HG02763 (cell line): ENCODE data around the gene GNB3.

Experiments
- ATAC-seq: cut with Tn5 transposase; IDR thresholded peaks from one replicate; pipeline ENCODE4 v1.9.1; 2021; ENCODE audit warnings: mild to moderate bottlenecking, moderate library complexity; ENCODE audit not compliant: unreplicated experiment

The GNB3 gene

DNA sequence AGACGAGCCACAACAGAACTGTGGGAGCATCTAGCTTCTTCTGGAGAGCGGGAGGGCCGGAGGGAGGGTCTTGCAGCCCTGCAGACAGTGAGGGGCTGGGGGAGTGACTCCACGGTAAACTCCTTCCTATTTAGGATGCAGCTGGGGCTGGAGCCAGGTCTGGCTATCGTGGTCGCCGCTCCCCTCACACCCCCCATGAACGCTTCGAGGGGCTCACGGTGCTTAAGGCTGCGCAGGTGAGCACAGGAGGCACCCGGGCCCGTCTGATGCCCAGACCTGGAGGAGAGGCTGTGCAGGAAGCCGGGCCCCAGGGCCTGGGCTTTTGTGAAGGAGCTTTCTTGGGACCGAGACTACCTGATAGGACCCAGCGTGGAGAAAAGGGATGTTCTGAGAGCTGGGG is 3.9 kb upstream of the GNB3 start:
- no peak for ATAC-seq

DNA sequence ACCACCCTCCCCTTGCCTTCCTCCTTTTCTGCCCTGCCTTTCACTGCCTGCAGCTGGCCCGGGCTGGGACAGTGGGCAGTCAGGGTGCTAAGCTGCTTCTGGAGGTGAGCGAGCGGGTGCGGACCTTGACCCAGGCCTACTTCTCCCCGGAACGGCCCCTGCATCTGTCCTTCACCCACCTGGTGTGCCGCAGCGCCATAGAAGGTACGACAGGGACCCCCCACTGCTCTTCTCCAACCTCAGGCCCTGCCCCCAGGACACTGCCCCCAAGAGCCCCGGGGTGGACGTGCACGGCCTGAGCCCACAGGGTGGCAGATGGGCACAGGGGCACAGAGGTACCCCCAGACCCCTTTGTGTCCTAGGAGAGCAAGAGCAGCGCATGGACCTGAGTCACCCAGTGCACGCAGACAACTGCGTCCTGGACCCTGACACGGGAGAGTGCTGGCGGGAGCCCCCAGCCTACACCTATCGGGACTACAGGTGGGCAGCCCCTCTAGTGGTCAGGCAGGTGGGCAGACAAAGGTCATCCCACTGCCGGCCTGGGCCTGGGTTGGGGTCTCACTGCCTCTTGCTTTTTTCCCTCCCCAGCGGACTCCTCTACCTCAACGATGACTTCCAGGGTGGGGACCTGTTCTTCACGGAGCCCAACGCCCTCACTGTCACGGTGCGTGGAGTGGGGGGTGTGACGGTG is 3.2 kb upstream of the GNB3 start:
- no peak for ATAC-seq

DNA sequence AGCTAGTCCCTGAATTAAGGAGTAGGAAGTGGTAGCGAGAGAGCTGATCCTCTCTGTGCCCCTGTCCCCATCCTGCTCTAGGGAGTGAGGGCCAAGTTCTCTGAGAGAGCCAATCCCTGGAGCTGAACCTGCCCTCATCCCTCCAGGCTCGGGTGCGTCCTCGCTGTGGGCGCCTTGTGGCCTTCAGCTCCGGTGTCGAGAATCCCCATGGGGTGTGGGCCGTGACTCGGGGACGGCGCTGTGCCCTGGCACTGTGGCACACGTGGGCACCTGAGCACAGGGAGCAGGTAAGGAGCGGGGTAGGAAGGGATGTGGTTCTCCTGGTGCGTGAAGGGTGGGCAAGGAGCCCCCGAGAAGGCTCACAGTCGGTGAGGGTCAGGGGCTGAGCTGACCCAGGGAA is 1.9 kb upstream of the GNB3 start:
- no peak for ATAC-seq

DNA sequence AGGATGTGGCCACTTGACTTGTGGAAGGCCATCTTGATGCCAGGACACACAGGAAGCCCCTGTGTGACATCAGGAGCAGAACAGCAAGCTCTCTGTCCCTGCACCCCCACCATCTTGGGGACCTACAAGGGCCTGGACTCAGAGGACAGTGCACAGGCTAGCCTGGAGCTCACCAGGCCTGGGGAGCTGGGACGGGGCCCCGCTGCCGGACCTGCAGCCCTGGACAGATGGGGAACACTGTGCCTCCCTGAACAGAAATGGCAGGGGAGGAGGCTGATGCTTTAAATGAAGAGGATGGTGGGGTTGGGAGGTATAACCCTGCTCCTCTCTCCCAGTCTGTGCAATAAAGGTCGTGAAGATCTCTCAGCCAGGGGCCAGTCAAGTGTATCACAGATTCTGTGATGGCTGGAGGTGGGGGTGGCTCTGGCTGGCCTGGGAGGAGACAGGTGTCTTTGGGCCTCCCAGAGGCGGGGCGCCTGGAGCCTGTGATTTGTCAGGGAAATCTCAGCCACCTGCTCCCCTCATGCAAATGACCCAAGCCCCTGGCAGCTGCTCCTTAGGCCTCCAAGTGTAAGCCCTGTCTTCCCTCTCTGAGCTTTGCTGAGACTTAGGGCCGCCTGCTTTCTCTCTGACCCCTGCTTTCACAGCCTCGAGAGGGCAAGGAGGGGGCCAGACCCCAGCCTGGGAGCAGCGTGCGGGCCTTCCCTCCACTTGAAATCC is 1.1 kb upstream of the GNB3 start:
- ATAC-seq = peak; percentile 80

DNA sequence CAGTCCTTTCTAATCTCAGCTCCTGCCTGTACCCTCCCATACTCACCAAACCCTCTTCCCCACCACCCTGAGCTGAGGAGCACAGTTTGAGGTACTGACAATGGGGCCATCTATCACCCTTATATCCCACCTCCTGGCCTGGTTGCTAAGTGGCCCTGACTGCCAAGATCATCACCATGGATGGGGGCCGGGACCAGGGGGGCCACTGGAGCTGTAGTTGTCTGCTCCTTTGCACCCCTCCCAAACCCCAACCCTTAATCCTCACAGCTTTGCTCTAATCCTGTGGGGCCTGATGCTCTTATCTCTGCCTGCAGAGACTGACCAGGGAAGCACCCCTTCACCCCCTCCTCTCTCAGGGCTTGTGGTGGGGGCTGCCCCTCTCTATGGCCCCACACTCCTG is 395 bp upstream of the GNB3 start:
- ATAC-seq = peak; percentile 7

DNA sequence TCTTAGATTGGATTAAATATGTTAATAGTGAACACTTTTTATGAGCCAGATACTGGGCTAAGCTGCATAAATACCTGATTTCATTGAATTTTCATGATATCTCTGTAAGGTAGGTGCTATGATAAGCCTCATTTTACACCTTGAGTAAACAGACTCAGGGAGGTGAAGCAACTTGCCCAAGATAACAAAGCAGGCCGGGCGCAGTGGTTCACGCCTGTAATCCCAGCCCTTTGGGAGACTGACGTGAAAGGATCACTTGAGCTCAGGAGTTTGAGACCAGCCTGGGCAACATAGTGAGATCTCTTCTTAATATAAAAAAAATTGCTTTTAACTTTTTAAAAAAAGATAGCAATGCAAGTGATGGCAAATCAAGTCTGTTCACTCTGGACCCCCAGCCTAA is 1.4 kb downstream of the GNB3 start:
- ATAC-seq = no peak

DNA sequence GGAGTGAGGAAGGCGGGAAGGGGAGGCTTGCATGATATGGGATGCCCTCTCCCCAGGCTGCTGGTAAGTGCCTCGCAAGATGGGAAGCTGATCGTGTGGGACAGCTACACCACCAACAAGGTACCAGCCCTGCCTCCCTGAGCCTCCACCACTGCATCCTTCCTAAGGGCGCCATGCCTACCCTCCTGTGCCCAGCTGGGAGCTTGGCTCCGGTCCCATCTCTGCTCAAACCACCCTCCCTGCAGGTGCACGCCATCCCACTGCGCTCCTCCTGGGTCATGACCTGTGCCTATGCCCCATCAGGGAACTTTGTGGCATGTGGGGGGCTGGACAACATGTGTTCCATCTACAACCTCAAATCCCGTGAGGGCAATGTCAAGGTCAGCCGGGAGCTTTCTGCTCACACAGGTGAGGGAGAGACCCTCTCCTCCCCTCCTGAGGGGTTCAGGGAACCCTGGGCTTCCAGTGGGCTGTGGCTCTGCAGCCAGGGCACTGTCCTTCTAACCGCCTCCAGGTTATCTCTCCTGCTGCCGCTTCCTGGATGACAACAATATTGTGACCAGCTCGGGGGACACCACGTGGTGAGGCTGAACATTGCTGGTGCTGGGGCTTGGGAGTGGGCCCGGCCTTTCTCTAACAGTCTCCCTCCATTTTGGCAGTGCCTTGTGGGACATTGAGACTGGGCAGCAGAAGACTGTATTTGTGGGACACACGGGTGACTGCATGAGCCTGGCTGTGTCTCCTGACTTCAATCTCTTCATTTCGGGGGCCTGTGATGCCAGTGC is 2.6 kb downstream of the GNB3 start:
- no peak for ATAC-seq

DNA sequence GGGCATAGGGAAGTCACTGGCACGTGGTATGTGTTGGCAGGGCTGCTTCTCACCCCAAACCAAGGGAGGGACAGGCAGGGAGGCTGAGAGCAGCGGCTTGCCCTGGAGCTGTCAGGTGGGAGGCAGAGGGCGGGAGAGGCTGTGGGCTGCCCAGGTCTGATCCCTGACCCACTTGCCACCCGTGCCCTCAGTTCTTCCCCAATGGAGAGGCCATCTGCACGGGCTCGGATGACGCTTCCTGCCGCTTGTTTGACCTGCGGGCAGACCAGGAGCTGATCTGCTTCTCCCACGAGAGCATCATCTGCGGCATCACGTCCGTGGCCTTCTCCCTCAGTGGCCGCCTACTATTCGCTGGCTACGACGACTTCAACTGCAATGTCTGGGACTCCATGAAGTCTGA is 4.7 kb downstream of the GNB3 start:
- no peak for ATAC-seq

DNA sequence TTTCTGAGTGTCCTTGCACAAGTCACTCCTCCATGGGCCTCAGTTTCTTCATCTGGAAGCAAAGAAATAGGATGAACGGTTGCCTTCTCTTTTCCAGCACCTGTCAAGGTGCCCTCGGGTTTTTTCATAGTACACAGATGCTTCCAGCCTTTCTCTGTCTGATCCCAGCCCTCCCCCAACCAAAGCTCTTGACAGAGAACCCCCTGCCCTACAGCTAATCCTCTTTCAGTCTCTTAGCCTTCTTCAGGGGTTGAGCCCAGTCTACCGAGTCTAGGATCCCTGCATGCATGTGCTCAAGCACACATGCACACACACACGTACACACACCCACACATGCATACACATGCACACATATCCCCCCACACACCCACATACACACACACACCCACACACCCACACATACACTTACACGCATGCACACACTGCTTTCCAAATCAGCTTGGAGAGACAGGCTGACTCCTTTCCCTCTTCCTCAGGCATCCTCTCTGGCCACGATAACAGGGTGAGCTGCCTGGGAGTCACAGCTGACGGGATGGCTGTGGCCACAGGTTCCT is 5.7 kb downstream of the GNB3 start:
- ATAC-seq = no peak

DNA sequence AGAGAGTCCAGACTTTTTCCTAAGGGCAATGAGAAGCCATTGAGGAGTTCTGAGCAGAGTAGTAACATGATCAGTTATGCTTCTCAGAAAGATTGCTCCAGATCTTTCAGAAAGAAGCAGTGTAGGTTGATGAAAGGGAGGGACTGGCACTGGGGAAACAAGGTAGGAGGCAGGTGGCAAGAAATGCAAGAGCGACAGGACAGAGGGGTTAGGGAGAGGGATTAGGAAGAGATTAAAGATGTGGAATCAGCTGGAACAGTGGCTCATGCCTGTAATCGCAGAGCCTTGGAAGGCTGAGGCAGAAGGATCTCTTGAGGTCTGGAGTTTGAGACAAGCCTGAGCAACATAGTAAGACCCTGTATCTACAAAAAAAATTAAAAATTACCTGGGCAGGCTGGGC is 7.0 kb downstream of the GNB3 start:
- no peak for ATAC-seq

DNA sequence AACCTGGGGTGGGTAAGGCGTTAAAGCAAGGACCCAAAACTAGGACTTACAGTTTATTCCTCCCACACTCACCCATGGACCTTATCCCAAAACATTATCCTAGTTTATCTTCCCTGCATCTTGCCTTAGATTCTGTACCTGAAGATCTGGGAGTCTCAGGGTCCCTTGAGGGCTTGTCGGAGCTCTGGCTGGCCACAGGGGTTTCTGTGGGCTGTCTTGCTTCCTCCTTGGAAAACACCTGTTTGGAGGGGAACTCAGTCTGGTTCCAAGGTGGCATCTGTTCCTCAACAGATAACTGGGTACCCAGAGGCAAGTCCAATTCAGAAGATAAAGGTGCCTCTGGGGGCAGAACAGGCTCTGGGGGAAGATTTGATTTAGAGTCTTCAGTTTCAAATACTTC is 8.7 kb downstream of the GNB3 start:
- no peak for ATAC-seq

DNA sequence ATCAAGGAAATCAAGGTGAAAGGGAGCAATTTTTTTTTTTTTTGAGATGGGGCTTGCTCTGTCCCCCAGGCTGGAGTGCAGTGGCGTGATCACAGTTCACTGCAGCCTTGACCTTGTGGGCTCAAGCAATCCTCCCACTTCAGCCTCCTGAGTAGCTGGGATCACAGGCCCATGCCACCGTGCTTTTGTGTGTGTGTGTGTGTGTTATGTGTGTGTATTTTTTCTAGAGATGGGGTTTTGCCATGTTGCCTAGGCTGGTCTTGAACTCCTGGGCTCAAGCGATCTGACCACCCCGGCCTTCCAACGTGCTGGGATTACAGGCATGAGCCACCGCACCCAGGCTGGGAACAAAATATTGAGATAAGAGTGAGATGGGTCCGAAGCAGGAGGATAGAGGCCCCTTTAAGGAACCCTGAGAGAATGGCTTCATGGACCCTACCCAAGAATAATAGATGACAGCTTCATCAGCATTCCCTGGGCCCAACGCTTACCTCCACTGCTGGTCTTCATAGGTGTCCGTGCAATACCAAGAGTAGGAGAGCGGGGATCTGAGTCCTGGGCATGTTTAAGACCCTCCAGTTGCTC is 9.3 kb downstream of the GNB3 start:
- no peak for ATAC-seq

DNA sequence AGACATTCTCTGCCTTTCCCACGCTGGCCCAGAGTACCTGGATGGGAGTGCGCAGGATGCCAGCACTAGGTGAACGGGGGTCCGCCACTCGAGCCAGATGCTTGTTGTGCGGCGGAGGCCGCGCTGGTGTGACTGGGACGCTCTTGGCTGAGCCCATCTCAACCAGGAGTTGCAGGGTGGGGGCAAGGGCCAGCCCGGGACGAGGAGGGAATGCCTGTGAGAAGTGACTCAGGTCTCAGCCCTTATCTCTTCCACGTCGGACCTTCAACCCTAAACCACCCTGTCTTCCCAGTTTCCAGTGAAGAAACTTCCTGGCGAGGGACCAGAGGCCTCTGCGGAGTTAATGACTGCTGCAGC is 10.0 kb downstream of the GNB3 start:
- no peak for ATAC-seq

DNA sequence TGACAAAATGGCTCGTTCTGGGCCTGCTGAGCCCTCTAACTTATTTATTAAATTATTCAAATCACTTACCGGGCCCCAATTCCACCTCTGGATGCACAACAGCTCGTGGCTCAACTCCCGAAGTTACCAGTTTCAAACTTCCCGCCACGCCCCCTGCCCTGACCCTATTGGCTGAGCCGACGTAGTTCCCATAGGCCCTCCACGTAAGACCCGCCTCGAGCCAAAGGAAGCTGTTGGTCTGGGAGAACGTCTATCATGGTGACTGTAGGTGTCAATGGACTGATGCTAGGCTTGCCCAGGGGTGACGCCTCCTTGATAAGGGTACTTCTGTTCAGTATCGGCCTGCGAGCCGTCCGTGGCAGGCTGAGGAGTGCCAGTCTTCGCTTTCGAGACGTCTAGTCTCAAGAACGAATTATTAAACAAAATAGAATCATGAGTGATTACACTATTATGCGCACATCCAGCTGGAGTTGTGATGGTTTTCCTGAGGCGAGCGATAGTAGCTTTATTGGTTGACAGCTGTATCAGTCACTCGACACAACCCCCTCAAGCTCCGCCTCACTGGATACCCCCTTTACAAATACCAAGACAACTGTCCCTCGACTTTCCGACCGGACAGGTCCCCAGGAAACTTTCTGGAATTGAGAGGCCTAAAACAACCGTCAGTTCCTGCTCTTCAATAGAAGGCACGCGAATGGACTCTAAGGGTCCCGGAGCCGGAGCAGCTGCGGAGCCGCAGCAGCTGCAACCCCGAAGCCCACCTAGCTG is 10.6 kb downstream of the GNB3 start, which contains the start of gene CDCA3:
Gene CDCA3, minus strand, starts transcription at position 134 of the 768 bp plus-strand sequence. CDS start 334 bp downstream, outside the sequence.
- peak; percentile 50 for ATAC-seq

DNA sequence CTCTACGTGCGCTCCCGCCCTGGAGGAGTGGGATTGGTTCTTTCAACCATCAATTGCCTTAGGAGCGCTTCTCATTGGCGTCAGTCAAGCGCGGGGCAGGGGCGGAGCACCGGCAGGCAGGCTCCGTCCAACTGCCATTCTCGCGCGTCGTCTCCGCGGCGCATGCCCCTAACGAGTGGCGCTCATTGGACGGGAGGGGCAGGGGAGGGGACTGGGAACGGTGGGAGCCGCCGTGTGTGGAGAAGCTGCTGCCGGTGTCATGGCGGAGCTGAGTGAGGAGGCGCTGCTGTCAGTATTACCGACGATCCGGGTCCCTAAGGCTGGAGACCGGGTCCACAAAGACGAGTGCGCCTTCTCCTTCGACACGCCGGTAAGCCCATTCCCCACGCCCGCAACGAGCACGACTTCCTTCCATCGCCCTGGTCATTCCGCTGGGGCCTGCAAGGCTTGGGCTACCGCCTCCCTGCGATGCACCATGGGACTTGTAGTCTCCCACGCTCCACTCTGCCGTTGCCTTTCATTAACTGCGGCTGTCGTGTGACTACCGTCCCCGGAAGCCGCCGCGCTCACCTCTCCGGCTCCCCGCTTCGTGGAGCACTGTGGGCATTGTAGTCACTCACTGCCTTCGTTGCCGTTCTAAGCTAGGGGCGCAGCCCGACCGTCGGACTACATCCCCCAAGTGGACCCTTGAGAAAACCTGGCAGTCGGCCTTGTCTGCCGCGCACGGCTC is 11.4 kb downstream of the GNB3 start, which contains the start of gene USP5:
Gene USP5, plus strand, starts transcription at position 230 of the 730 bp plus-strand sequence. Its CDS starts 30 bp downstream, at position 260.
- ATAC-seq = peak; percentile 71

DNA sequence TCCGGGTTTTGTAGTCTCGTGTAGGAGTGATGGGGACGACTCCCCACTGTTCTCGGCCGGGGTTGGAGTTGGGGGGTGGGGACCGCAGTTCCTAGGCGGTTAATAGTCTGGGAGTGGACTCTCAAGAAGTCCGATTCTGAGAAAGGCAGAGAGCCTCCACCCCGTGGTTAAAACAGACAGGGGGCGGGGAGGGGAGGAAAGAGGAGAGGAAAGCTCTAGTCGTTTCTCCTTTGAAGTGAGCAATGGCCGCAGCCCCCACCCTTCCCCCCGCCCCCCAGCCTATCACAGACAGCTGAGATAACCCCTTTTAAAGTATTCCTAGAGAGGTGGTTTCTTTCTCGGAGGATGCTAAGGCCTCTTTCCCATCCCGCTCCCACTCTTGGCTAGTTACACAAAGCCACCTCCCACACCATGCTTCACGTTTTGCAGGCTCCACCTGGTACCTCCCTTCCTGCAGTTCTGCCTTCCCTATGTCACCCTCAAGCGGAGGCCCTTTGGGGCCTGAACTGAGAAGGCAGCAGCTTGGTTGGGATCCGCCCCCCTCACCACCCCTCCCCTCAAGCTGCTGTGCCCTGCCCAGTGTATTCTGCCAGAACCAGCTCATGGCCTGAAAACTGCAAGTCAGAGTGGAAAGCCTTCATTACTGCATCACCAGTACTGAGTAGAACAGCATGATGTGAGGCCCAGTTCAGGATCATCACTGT is 12.1 kb downstream of the GNB3 start:
- ATAC-seq = no peak

DNA sequence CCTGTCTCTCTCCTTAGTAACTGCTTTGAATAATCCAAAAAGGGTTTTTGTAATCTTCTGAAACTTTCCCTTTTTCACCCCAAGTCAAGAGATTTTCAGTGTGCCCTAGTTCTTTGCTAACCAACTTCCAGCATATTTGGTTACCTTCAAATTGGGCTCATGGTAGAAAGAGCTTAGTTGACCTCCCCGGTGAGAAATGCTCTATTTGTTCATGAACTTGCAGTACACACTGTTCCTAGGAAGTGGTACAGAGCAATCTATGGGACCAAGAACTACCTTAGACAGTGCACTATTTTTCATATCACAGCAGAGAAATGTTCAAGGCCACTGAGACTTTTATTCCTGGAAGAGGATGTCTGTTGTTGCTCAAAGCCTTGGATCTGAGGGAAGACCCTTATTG is 12.9 kb downstream of the GNB3 start:
- ATAC-seq = no peak

DNA sequence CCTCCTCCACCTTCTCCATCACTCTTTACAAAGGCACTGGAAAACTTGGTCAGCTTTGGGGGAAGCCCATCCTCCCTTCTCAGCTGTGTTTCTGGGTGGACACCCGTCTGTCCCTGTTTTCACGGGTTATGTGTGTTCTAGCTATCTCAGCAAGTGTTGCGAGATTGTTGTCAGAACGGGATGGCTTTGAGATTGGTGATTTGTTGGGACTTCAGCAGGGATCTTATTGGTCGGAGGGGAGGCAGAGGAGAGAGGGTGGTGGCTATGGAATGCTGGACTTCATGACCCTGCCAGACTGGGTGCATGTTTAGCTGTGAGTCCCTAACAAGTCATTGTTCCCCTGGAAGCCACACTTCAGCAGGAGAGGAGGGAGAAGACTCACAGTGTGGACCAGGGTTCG is 13.3 kb downstream of the GNB3 start:
- no peak for ATAC-seq

DNA sequence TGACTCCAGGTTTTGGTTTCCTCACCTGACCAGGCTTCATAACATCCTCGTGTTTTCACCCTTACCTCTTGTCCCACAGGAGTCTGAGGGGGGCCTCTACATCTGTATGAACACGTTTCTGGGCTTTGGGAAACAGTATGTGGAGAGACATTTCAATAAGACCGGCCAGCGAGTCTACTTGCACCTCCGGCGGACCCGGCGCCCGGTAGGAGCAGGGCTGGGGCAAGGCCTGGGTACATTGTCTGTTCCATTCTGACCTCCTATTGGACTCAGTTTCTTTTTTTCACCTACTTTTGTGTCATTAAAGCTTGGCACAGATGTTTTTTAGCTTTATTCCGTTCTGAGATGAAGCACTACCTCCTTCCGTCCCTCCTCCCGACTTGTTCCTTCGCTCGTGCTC is 14.6 kb downstream of the GNB3 start:
- no peak for ATAC-seq
